ENCODE measurements around the gene VPS54. TPM values are rescaled to one million over a fixed set of nuclear protein-coding genes. Genes with fewer than 3 reads are reported as not detected.

Gene VPS54
- total RNA-seq, 4 donors from 2014 or later, result 4.1 to 27.6 (median 18.6) TPM

DNA sequence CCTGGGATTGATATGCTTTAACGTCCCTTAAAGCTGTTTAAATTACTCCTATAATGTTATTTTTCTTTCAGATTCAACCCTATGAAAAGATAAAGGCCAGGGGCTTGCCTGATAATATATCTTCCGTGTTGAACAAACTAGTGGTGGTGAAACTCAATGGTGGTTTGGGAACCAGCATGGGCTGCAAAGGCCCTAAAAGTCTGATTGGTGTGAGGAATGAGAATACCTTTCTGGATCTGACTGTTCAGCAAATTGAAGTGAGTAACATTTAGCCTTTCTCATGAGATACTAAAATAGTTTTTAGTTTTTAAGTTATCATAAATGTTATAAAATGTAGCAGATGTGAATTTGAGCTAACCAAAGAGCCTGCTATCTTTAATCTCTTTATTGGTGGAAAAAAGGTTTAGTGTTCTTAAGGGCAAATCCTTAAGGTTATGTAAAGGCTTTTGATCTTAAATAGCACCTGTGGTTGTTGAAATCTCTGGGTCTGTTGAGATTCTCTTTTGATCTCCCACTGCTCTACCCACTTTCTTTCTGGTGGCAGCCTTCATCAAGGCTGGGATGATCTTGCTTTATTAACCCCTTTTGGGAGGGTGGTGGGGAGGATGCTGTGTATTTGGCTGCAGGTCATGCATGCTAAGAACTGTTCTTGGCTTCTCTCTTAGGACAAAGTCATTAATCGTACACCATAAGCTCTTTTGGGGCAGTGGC is 136.7 kb downstream of the VPS54 start:
- intact Hi-C loops (cut with DNase I; ENCODE audit: low total_unique reads) (no loop called here), in situ Hi-C loops (cut with MboI; ENCODE audit: low pct_ligation_motif_present in 1 of 4, low pct_unique_long_range_greater_than_20kb in 1 of 4, low sequenced_read_pairs in 3 of 4) (loop anchor here in 2 of 4 donors (10.0 kb wide), 2 partner anchors 188 to 198 kb away; no protein-coding TSS in a partner anchor)
- no peak for DNase-seq
- no peaks in the 10 kb centered on the region for H3K4me1 ChIP-seq
- 89 to 93% methylated on average over 3 of the region's 3 CpGs for WGBS, 2 donors (ENCODE audit: low coverage in 1 of 2)
- TF ChIP-seq POLR2A (IDR thresholded peaks at IDR 0.05) (no peak), EP300 (IDR thresholded peaks at IDR 0.05; ENCODE audit: low read depth) (no peak), CTCF (IDR thresholded peaks at IDR 0.05) (no peak), POLR2AphosphoS5 (IDR thresholded peaks at IDR 0.05) (no peak)
- no peaks in the 10 kb centered on the region for H3K9me3 ChIP-seq
- H3K4me3 ChIP-seq, result no peak overlapping the region
- peaks cover 0 to 43% (median 20%) of the 10 kb centered on the region in 4 donors for H3K36me3 ChIP-seq
- H3K27ac ChIP-seq, result no peak overlapping the region
- no peaks in the 10 kb centered on the region for H3K27me3 ChIP-seq

GRCh38 chr2:63881205-63881604 is 138.0 kb downstream of the VPS54 start:
- no peaks in the 10 kb centered on the region for H3K4me1 ChIP-seq
- no peaks in the 10 kb centered on the region for H3K27me3 ChIP-seq
- H3K27ac ChIP-seq, result no peak overlapping the region
- 90% methylated on average over 2 of the region's 2 CpGs; no CpG with 5 or more reads in 1 of the 2 donors for WGBS, 2 donors (ENCODE audit: low coverage in 1 of 2)
- H3K9me3 ChIP-seq, result no peaks in the 10 kb centered on the region
- no peak overlapping the region for H3K4me3 ChIP-seq
- DNase-seq, result no peak
- TF ChIP-seq POLR2A (IDR thresholded peaks at IDR 0.05), result no peak
- no peak for TF ChIP-seq CTCF (IDR thresholded peaks at IDR 0.05)
- no peak for TF ChIP-seq POLR2AphosphoS5 (IDR thresholded peaks at IDR 0.05)
- TF ChIP-seq EP300 (IDR thresholded peaks at IDR 0.05; ENCODE audit: low read depth), result no peak
- intact Hi-C loops (cut with DNase I; ENCODE audit: low total_unique reads) (no loop called here), in situ Hi-C loops (cut with MboI; ENCODE audit: low pct_ligation_motif_present in 1 of 4, low pct_unique_long_range_greater_than_20kb in 1 of 4, low sequenced_read_pairs in 3 of 4) (loop anchor here in 2 of 4 donors (10.0 kb wide), 2 partner anchors 186 to 196 kb away; no protein-coding TSS in a partner anchor)
- H3K36me3 ChIP-seq, result peaks cover 0 to 31% (median 13%) of the 10 kb centered on the region in 4 donors

- Histone ChIP-seq H3K4me3 (no peak overlapping the region), H3K27ac (no peak overlapping the region), H3K36me3 (peaks cover 0 to 25% (median 11%) of the 10 kb centered on the region in 4 donors), H3K4me1 (no peaks in the 10 kb centered on the region), H3K9me3 (no peaks in the 10 kb centered on the region), H3K27me3 (no peaks in the 10 kb centered on the region)
- no peak for DNase-seq
- intact Hi-C loops (cut with DNase I; ENCODE audit: low total_unique reads) (no loop called here), in situ Hi-C loops (cut with MboI; ENCODE audit: low pct_ligation_motif_present in 1 of 4, low pct_unique_long_range_greater_than_20kb in 1 of 4, low sequenced_read_pairs in 3 of 4) (loop anchor here in 2 of 4 donors (10.0 kb wide), 2 partner anchors 186 to 196 kb away; no protein-coding TSS in a partner anchor)
- WGBS, 2 donors (ENCODE audit: low coverage in 1 of 2), result 84% methylated on average over 4 of the region's 4 CpGs; no CpG with 5 or more reads in 1 of the 2 donors
- TF ChIP-seq POLR2AphosphoS5 (IDR thresholded peaks at IDR 0.05) (no peak), CTCF (IDR thresholded peaks at IDR 0.05) (no peak), POLR2A (IDR thresholded peaks at IDR 0.05) (no peak), EP300 (IDR thresholded peaks at IDR 0.05; ENCODE audit: low read depth) (no peak)
Observed at GRCh38 chr2:63880625-63881024, 138.6 kb downstream of the VPS54 start.

DNA sequence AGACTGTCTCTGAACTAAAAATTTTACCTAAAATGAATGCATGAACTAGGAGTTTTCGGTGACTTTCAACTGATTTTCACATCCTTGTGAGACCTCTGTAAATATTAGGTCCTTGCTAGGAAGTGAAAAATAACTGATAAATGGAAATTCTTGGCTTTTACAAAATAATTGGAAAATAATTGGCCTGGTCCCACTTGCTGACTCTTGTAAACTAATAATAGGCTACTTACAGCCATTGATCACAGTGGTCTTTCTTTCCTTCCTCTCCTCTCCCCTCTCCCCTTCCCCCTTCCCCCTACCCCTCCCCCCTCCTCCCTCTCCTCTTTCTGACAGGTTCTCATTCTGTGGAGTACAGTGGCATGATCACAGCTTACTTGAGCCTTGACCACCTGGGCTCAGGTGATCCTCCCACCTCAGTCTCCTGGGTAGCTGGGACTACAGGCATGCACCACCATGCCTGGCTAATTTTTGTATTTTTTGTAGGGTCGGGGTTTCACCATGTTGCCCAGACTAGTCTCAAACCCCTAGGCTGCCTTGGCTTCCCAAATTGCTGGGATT is 139.3 kb downstream of the VPS54 start:
- no peak overlapping the region for H3K4me3 ChIP-seq
- intact Hi-C loops (cut with DNase I; ENCODE audit: low total_unique reads), result no loop called here
- no peak overlapping the region for H3K27ac ChIP-seq
- in situ Hi-C loops (cut with MboI; ENCODE audit: low pct_ligation_motif_present in 1 of 4, low pct_unique_long_range_greater_than_20kb in 1 of 4, low sequenced_read_pairs in 3 of 4), result loop anchor here in 2 of 4 donors (10.0 kb wide), 2 partner anchors 185 to 195 kb away; no protein-coding TSS in a partner anchor
- WGBS, 2 donors (ENCODE audit: low coverage in 1 of 2), result 87 to 100% methylated on average over 1 to 2 of the region's 2 CpGs
- TF ChIP-seq POLR2AphosphoS5 (IDR thresholded peaks at IDR 0.05) (no peak), POLR2A (IDR thresholded peaks at IDR 0.05) (no peak), CTCF (IDR thresholded peaks at IDR 0.05) (no peak), EP300 (IDR thresholded peaks at IDR 0.05; ENCODE audit: low read depth) (no peak)
- no peak for DNase-seq
- no peaks in the 10 kb centered on the region for H3K9me3 ChIP-seq
- no peaks in the 10 kb centered on the region for H3K27me3 ChIP-seq
- peaks cover 0 to 19% (median 9%) of the 10 kb centered on the region in 4 donors for H3K36me3 ChIP-seq
- H3K4me1 ChIP-seq, result no peaks in the 10 kb centered on the region
